GM13976 (cell line): ENCODE measurements around the gene PATE4.

Experiments
- DNase-seq: peaks from one replicate; pipeline ENCODE4 v3.0.0; 2012; ENCODE audit warnings: low spot score
- CTCF ChIP-seq: IDR thresholded peaks from 2 replicates; pipeline ENCODE4 v1.5.1; 2012; ENCODE audit warnings: borderline replicate concordance, mild to moderate bottlenecking; ENCODE audit not compliant: insufficient read depth; ENCODE audit errors: extremely low read depth, missing control alignments, control extremely low read depth
- in situ Hi-C: fragments of 300-500 bp; cut with MboI; formaldehyde crosslinking; loops from one replicate; pipeline ENCODE4 v1.12.0; 2022; ENCODE audit warnings: low sequenced_read_pairs, mixed read lengths, inconsistent platforms; ENCODE audit not compliant: unreplicated experiment

PATE4 gene

GRCh38 chr11:125886997-125887372 is 53.9 kb downstream of the PATE4 start:
- peak; percentile 56 for DNase-seq
- in situ Hi-C loops, result no loop called here
- no peak for TF ChIP-seq CTCF

GRCh38 chr11:125887373-125888324 is 54.5 kb downstream of the PATE4 start, which contains the start of gene HYLS1:
TSS of gene HYLS1 (plus strand) at chr11:125887668. CDS start at chr11:125899369, 11,701 bp downstream.
- in situ Hi-C loops, result no loop called here
- peak; percentile 96 for DNase-seq
- TF ChIP-seq CTCF, result peak; percentile 31
